Right ventricle myocardium superior (tissue), 1 donor: ENCODE measurements around the gene DDI1. TPM values are rescaled to one million over a fixed set of nuclear protein-coding genes. Genes with fewer than 3 reads are reported as not detected.
A peak's percentile ranks its signal among the peaks of the same experiment; 100 is the strongest.

Experiments used
- ATAC-seq: fragments of 200-7000 bp; cut with Tn5 transposase; one replicate; pipeline ENCODE4 v1.9.1; 2020; ENCODE audit warnings: mild to moderate bottlenecking; ENCODE audit not compliant: poor library complexity
- DNase-seq: peaks from one replicate; pipeline ENCODE4 v3.0.0-alpha.2; 2020
- intact Hi-C: fragments of 100-400 bp; cut with DNase I; formaldehyde crosslinking; loops from one replicate; pipeline ENCODE4 v1.11.2; 2022
- total RNA-seq: library from RNA; stranded (reverse); fragmentation: NEBNext Ultra II Directional; extraction: Animal tissue kit (Norgen Biotek cat#: 25700); gene quantifications from one replicate; pipeline ENCODE4 v1.2.1, GENCODE V29; 2021
- donor health status: DM: no; HTN: yes; CAD: no; lungs with severe emphysema.

Gene DDI1
- total RNA-seq, 1 donor from 2014 or later = not detected

DNA sequence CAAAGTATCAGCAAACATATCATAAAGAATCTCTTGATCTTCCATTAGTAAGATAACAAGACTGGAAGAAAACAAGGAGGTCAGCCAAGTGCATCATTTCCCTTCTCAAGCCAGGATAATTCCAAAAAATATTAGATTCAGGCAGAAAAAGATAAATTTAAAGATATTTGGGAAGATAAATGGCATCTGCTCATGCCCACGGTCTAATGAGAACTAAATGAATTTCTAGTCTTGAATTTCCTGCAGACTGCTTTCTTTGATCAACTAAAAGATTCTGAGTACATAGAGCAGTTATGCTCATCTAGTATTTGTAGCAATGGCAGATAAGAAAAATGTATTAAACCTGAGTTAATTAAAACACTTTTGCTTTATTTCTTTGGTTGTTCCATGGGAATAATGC, 31.1 kb downstream of the DDI1 start:
- ATAC-seq (no peak), DNase-seq (no peak)
- intact Hi-C loops = no loop called here

DNA sequence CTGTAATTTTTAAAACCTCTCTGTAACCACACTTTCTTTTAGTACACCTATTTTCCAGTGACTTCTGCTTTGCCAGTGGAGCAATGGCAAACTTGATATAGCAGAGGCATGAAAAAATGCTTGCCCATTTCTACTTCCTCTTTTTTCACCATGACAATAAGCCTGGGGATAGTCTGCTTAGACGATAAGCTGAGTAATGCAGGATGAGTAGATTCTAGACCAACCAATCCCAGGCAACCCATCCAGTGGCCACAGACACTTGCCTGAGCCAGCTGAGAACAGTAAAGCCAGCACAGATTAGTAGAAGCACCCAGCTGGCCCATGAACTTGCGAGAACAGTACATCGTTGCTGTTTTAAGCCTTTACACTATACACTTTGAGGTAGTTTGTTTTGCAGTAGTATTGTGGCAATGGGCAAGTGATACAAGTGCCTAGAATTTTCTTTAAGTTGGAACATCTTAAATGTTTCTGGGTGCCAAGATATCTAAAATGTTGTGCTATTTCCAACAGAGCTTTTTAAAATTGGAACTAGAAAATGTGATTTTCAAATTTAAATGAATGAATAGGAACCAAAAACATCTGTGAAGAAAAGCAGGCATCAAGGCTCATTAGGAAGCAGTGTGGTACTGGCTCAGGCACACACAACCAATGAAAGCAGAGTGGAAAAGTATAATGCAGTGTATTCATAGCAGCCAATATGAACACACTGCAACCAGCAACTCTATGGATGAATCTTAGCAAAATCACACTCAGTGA, 37.7 kb downstream of the DDI1 start:
- ATAC-seq (peak; percentile 62), DNase-seq (no peak)
- intact Hi-C loops = no loop called here

DNA sequence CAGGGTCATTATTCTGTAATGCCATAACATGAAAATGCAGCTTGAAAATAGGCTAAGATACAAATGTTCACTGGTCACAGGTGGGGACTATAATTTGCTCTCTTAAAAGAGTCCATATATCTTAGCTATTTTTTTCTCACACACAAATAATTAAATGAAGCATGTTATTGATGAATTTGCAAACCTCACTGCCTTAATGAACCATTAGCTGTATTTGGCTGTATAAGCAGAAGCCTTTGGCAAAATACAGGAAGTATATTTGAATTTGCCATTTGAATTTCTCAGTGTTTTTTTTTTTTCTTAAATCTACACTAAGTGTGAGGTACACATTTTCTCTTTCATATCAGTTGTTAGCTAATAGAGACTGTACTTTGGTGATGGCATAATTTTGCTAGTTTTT, 38.7 kb downstream of the DDI1 start:
- intact Hi-C loops = no loop called here
- ATAC-seq = no peak

DNA sequence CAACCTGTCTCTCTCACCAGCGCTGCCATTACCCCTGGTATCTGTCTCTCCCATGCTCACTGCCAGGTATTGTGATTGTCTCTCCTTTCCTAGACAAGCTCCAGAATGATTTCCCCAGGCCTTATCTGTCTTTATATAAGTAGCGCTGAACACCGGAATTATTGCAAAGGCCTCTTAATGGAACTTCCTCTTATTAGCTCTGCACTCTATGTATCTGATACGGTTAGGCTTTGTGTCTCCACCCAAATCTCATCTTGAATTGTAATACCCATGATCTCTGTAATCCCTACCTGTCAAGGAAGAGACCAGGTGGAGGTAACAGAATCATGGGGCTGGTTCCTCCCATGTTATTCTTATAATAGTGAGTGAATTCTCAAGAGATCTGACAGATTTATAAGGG, 39.3 kb downstream of the DDI1 start:
- intact Hi-C loops = no loop called here
- DNase-seq = no peak
- ATAC-seq = no peak

More for the DNA sequence above, 38.7 kb downstream of the DDI1 start:
- DNase-seq = no peak

DNA sequence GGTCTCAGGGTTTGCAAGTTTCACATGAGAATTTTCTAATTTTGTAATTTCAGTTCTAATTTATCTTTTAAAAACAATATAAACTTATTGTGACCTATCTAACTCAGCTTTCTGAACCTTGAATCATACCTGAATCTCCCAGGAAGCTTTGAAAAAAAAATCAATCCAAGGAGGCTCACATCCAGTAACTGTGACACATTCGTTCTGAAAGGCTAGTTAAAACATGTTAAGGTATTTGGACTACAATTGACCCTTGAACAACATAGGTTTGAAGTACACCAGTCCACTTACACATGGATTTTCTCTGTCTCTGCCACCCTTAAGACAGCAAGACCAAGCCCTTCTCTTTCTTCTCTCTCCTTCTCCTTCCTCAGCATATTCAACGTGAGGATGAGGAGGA, 40.0 kb downstream of the DDI1 start:
- intact Hi-C loops = no loop called here
- ATAC-seq (no peak), DNase-seq (no peak)

DNA sequence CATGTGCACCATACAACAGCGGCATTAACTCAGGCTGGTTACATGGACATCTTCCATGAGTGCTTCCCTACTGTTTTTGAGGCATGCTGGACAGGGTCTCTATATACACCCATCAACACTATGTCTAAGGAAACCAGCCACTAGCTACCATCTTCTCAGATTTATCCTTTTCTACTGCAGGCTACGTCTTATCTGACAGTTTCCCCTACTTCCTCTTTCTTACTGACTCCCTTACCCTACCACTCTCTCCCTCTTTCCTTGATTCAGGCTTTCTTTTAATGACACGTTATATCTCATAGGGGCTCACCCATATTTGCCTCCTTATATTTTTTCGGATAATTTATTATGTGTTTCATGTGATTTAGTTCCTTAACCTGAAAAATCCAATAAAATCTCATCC, 41.8 kb downstream of the DDI1 start:
- intact Hi-C loops = no loop called here
- no peak for DNase-seq
- no peak for ATAC-seq

DNA sequence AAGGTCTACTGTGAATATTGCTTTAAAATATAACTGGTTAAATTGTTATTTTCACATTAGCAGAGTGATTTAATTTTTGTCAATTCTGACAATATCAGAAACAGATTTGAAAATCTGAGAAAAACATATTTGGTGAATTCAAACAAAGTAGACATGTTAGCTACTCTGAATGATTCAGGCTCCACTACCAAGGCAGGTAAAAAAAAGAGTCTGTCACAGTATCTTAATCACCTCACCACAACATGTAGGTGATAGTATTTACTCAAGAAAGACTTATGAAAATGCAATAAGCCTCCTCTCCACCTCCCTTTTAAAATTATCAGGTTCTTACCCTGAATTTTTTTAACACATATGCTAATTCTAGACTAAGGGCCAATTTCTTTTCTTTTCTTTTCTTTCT, 42.6 kb downstream of the DDI1 start:
- intact Hi-C loops = no loop called here
- ATAC-seq (no peak), DNase-seq (no peak)

DNA sequence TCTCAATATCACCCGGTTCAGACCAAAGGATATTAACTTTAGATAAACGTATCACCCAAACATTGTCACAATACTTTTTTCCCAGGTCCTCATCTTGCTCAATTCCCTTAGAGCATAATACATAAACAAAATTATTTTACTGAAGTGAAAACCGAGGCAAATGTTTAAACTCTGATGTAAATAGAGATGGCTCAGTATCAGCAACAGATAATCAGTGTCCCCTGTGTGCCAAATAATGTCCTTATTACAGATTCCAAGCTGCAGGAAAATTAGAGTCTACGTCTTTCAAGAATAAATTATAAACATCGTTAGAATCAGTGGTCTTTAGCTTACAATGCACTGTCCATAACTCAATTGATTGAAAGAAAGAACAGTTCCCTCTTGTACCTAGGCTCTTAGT, 50.2 kb downstream of the DDI1 start:
- ATAC-seq (no peak), DNase-seq (no peak)
- intact Hi-C loops = no loop called here

Other genes starting within 250 kb of the DDI1 start
- gene PDGFD, start 127.5 kb downstream of the DDI1 start, total RNA-seq = 8.9 TPM